HG03039 (cell line): ENCODE data around the gene SSH2.
"Not testable (repeated sequence)": the region's sequence is repeated elsewhere in the genome, so short reads cannot be mapped to it uniquely, and the experiment has no call there.

Experiments
- ATAC-seq: cut with Tn5 transposase; IDR thresholded peaks from one replicate; pipeline ENCODE4 v1.9.1; 2021; ENCODE audit warnings: mild to moderate bottlenecking, moderate library complexity; ENCODE audit not compliant: unreplicated experiment

The SSH2 gene

GRCh38 chr17:29674281-29674680 is 255.7 kb downstream of the SSH2 start:
- ATAC-seq = no peak

- no peak for ATAC-seq
Measured at GRCh38 chr17:29671661-29672060, 258.4 kb downstream of the SSH2 start.

GRCh38 chr17:29669266-29669665 is 260.8 kb downstream of the SSH2 start:
- no peak for ATAC-seq

GRCh38 chr17:29667969-29668368 is 262.1 kb downstream of the SSH2 start:
- ATAC-seq = no peak

GRCh38 chr17:29665481-29665810 is 264.6 kb downstream of the SSH2 start:
- no peak for ATAC-seq

GRCh38 chr17:29664743-29665480 is 265.1 kb downstream of the SSH2 start:
- ATAC-seq = no peak

GRCh38 chr17:29663155-29663554 is 266.9 kb downstream of the SSH2 start:
- ATAC-seq = no peak

GRCh38 chr17:29661213-29661612 is 268.8 kb downstream of the SSH2 start:
- ATAC-seq = no peak

GRCh38 chr17:29659155-29659554 is 270.9 kb downstream of the SSH2 start:
- no peak for ATAC-seq

GRCh38 chr17:29655323-29655722 is 274.7 kb downstream of the SSH2 start:
- ATAC-seq = no peak

GRCh38 chr17:29653995-29654714 is 275.9 kb downstream of the SSH2 start:
- ATAC-seq = no peak

- no peak for ATAC-seq
Measured at GRCh38 chr17:29652976-29653375, 277.1 kb downstream of the SSH2 start.

GRCh38 chr17:29651913-29652312 is 278.1 kb downstream of the SSH2 start:
- not testable (repeated sequence) for ATAC-seq

GRCh38 chr17:29650396-29650795 is 279.6 kb downstream of the SSH2 start:
- ATAC-seq = no peak

- no peak for ATAC-seq
Measured at GRCh38 chr17:29649359-29649758, 280.7 kb downstream of the SSH2 start.

GRCh38 chr17:29648005-29648404 is 282.0 kb downstream of the SSH2 start:
- no peak for ATAC-seq

GRCh38 chr17:29645515-29646051 is 284.4 kb downstream of the SSH2 start:
- ATAC-seq = no peak

GRCh38 chr17:29643817-29644160 is 286.2 kb downstream of the SSH2 start:
- ATAC-seq = no peak

GRCh38 chr17:29642171-29642611 is 287.8 kb downstream of the SSH2 start:
- ATAC-seq = no peak

- no peak for ATAC-seq
Measured at GRCh38 chr17:29640981-29641642, 288.9 kb downstream of the SSH2 start.

GRCh38 chr17:29640413-29640812 is 289.6 kb downstream of the SSH2 start:
- ATAC-seq = no peak

GRCh38 chr17:29633886-29634285 is 296.1 kb downstream of the SSH2 start:
- no peak for ATAC-seq
